Measurements from ENCODE around the gene ADAMTS1.

The ADAMTS1 gene

GRCh38 chr21:26844258-26845065, 747 bp downstream of the ADAMTS1 start:
- DNase-seq, result peak; percentile 70

- DNase-seq, result no peak
Observed at GRCh38 chr21:26843933-26844257, 1.3 kb downstream of the ADAMTS1 start.

- DNase-seq, result peak; percentile 85
Observed at GRCh38 chr21:26842974-26843932, 2.0 kb downstream of the ADAMTS1 start.

GRCh38 chr21:26842300-26842699, 2.9 kb downstream of the ADAMTS1 start:
- DNase-seq, result no peak

GRCh38 chr21:26840912-26841311, 4.3 kb downstream of the ADAMTS1 start:
- peak; percentile 76 for DNase-seq

- DNase-seq, result no peak
Observed at GRCh38 chr21:26840201-26840600, 5.0 kb downstream of the ADAMTS1 start.

- no peak for DNase-seq
Observed at GRCh38 chr21:26837539-26837938, 7.7 kb downstream of the ADAMTS1 start.

GRCh38 chr21:26836528-26836927, 8.7 kb downstream of the ADAMTS1 start:
- DNase-seq, result no peak

GRCh38 chr21:26835714-26836265, 9.4 kb downstream of the ADAMTS1 start:
- no peak for DNase-seq

- peak; percentile 49 for DNase-seq
Observed at GRCh38 chr21:26835027-26835713, 10.0 kb downstream of the ADAMTS1 start.

GRCh38 chr21:26834181-26834905, 10.9 kb downstream of the ADAMTS1 start:
- DNase-seq, result no peak

- no peak for DNase-seq
Observed at GRCh38 chr21:26833460-26833939, 11.7 kb downstream of the ADAMTS1 start.

GRCh38 chr21:26833011-26833410, 12.2 kb downstream of the ADAMTS1 start:
- DNase-seq, result no peak

- DNase-seq, result no peak
Observed at GRCh38 chr21:26832546-26832945, 12.7 kb downstream of the ADAMTS1 start.

GRCh38 chr21:26826801-26827200, 18.4 kb downstream of the ADAMTS1 start:
- DNase-seq, result no peak

GRCh38 chr21:26820509-26820908, 24.7 kb downstream of the ADAMTS1 start:
- no peak for DNase-seq

- no peak for DNase-seq
Observed at GRCh38 chr21:26819740-26820324, 25.4 kb downstream of the ADAMTS1 start.

- no peak for DNase-seq
Observed at GRCh38 chr21:26818906-26819305, 26.3 kb downstream of the ADAMTS1 start.

- DNase-seq, result no peak
Observed at GRCh38 chr21:26815197-26815596, 30.0 kb downstream of the ADAMTS1 start.

- no peak for DNase-seq
Observed at GRCh38 chr21:26814386-26814785, 30.8 kb downstream of the ADAMTS1 start.

GRCh38 chr21:26813426-26813998, 31.7 kb downstream of the ADAMTS1 start:
- DNase-seq, result no peak

Measured in T1000 (cell line).